Astrocyte of the hippocampus (primary cell): ENCODE measurements around the gene LRRC75A.

ENCODE experiments used
- DNase-seq: peaks from one replicate; pipeline ENCODE4 v3.0.0; 2011; ENCODE audit warnings: low read depth, low spot score

LRRC75A gene

DNA sequence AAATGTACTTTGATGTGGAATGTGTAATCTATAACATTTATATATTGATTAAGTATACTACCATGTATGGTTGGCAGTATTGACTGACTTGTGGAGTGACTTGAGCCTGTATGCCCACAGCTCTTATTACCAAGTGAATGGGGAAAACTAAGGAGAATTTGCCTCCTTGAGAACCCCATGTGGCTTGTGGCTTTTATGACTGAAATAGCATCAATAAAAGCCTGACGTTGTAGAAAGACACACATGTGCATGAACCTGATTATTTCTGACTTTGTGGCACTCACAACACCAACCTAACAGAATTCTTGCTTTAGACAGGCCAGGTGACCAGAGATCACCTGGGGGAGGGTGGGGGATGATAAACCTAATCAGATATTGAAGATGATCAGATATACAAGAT is 2.1 kb upstream of the LRRC75A start:
- no peak for DNase-seq

DNA sequence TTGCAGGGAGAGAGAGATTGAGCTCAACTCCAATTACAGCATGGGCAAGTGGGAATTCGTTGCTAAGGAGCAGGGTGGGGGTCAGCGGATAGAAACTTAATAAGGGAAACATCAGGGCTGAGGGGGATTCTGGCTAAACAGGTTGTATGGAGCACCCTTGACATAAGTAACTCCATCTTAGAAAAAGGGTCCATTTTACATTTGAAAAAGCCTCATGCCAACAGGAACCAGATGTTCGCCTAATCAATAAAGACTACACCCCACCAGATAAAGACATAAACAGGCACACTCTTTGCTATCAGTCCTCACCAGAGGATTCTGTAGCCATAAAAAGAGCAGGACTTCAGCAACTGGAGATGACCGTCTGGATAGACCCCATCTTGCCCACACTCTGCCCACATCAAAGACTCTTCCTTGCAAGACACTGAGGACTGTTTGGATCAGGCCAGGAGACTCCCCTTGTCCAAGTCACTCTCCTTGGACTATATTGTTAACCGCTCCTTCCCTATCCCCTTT is 1.6 kb upstream of the LRRC75A start:
- DNase-seq = no peak

DNA sequence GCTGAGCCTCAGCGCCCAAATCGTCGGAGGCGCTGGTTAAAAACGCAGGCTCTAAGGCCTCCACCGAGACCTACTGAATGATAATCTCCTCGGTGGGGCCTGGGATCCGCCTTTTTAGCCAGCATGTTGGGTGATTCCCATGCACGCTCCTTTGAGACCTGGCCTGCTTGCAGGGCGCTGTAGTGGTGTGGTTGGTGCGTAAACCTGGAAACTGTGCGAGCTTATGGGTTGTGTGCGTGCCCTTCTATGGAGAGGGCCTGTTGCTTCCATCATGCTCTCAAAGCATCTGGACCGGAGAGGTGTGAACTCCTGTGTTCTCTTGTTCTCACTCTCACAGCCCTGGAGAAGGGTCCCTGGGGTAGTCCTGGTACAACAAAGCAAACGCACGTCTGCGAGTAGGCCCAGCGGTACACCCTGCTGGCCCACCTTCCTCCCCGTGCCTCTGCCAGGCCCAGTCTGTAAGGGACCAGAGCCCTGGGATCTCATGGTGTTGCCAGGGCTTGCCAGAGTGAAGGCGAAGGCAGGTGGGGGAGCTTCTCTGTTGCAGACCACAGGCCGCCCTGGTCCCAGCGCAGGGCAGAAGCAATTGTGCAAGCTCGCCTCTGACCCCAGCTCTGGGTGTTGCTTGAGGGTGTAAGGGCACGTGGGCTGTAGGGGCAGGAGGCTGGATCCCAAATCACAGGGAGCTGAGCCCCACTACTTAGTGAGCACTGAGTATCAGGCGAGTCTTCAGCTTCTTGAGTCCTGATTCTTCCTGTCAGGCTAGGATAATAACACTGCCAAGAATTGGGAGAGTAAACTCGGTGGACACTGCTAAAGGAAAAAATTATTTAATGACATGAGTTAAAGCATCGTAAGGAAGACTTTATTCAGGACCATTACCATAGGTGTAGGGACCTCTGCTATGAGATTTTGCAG is 879 bp upstream of the LRRC75A start:
- DNase-seq = no peak

DNA sequence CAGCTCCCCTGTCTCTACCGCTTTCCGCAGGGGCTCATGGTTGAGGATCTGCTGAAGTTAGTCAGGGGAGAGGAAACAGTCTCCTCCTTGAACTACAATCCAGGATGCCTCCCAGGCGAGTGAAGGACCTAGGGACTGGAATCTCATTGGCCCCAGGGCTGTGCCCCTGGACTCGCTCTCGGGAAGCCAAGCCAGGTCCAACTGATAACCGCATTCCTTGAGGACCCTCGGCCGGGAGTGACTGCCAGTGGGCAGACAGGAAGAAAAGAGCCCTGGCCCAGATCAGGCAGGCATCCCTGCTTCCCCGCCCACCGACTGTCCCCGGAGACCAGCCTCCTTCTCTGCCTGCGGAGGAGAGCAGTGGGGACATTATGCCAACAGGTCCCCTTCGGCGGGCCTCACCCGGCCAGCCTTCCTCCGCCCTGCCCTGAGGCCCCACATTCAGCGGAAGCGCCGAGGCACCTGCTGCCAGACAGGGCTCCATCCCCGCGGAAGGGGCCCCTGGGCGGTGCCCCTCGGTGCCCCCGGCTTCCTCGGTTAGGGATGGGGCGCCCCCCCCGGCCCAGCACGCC is 776 bp downstream of the LRRC75A start:
- DNase-seq = no peak

DNA sequence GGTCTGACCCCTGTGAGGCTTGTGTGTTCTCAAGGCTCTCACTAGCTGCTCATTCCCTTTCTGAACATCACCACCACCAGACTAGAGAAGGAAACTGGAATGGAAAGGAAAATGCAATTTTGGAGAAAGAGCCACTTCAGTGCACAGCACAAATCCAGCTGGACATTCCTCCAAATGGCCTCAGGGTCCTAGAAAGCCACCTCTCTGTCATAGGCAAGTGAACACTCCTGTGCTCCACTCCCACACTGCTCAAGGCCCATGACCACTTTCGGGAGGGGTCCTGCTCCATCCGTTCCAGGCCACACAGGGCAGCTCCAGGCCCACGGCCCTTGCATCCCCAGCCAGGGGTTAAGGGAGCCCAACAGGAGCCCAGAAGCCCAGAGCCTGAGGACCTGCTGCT is 2.6 kb downstream of the LRRC75A start:
- no peak for DNase-seq

DNA sequence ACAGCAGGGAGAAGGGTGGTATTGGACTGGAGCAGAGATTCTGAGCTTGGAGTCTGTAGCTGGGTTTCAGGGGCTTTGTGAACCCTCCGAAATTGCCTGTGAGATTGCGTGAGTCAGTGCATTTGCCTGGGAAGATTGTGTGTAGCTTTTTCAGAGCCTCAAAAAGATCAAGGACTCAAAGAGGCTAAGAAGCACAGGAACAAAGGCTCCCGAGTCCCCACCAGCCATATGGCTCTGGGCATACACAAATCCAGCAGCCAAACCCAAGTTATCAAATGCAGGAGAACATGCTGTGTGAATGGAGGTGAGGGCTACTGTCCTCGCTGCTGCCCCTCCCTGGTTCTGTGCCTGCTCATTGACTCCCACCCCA is 3.0 kb downstream of the LRRC75A start:
- DNase-seq = no peak

DNA sequence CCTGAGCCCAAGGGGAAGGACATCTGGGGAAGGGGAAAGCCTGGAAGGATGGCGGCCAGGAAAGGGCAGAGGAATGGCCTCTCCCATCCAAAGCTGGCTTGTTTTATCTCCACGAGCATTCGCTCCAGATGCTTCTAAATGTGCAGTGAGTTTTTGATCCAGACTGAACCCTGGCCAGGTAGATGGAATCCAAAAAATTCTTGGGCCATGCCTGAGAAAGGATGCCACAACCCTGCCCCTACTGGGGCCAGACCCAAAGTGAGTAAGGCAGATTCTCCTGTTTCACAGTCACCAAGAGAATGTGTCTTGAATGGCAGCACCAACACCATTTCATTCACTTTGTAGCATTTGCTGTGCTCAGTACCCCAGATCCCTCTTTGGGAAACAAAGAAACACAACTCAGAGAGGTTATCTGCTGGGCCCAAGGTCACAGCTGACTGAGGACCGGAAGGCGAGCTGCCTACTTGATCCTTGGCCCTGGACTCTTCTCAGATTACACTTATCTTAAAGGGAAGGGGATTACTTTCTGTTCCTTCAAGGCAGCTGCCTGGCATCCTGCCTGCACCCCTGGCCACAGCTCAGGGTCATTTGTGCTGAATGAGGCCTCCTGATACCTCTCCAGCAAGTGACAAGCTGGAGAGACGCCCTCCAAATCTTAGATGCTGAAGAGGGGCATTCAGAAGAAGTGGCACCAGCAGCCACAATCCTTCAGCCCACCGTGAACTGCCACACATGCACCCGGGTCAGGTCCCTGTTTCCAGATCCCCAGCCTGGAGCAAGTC is 3.6 kb downstream of the LRRC75A start:
- no peak for DNase-seq

DNA sequence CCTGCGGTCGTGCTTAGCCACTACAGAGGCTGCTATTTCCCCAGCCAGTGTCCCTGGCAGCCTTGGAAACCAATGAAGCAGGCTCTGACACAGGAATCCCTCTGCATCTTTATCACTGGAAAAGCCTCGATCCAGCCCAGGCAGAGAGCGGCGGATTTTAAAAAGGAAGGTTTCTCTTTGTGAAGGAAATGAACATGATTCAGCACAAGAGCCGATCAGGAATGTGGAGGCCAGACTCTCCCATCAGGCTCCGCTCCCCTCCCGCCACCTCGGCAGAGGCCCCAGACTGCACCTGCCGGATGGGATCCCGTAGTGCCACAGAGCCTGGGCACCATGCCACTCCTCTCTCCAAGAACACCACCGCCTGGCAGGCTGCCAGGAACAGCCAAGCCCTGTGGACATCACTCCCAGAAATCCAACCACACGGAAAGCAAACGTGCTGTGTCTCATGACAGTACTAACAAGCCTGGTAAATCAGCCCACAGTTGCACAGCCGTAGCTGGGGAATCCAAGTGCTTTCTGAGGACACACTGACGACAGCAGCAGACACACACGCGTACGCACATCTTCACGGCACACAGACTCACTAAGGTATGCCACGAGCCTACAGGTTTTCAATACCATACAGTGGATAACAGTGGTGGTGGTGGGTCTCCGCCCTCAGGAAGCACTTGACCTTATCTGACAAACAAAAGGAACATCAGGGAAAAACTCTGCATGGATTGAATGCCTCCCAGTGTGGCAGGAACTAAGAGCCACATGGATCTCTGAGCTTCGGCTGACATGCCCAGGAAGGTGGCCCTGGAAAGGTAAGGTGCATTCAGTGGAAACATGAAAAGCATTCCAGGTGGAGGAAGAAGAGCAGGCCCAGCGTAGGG is 5.4 kb downstream of the LRRC75A start:
- peak; percentile 93 for DNase-seq

DNA sequence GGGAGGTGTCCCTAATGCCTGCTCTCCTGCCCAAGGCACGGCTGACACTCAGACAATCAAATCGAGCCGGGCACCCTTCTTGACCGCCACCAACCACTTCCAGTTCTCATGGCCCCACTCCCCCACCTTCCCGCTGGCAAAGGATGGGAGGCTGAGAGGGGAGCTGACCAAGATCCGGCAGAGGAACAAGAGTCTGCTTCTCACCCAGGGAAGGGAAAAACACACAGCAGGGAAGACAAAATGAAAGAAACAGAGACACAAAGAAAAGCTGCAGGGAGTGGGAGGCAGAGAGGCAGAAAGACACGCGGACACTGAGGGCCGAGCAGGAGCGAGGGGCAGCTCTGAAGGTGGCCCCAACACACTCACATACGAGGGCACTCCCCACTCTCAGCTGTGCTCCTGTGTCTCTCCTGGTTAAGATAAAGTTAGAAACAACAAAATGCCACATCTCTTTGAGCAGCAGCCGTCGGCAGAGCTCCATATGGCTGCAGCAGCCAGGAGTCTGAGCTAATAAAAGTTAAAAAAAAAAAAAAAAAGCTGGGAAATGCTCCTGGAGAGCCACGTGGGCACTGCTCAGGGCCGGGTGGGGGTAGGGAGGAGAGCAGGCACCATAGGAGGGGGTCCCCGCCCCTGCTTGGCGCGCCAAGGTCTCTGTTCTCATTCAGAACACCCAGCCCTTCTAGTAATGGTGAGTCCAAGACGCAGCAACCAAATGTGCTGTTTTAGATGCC is 7.4 kb downstream of the LRRC75A start:
- no peak for DNase-seq

DNA sequence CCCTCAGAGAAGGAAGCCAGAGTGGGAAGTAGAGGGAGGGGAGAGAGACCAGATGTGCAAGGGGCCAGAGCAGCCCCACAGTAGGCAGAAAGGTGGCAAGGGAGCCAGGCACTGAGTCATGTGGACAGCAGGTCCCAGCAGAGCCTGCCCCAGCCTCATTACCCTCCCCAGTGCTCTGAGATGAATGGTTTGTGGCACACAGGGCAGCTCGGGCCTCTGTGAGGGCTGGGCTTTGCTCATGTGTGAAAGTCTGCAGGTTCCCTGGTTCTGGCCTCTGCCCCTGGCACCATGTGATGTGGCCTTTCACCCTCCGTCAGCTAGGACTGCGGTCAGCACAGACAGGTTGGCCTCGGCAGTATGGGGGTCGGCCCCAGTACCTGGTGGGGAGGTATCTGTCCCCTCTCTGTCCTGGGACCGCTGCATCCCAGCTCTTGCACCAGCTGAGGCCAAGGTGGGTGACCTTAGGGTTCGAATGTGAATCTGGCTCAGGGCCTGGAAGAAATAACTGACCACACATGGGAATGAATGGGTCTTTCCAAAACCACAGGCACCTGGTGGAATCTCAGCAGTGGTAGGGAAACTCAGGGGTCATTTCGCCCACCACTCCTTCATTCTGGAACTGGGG is 8.9 kb downstream of the LRRC75A start:
- no peak for DNase-seq

DNA sequence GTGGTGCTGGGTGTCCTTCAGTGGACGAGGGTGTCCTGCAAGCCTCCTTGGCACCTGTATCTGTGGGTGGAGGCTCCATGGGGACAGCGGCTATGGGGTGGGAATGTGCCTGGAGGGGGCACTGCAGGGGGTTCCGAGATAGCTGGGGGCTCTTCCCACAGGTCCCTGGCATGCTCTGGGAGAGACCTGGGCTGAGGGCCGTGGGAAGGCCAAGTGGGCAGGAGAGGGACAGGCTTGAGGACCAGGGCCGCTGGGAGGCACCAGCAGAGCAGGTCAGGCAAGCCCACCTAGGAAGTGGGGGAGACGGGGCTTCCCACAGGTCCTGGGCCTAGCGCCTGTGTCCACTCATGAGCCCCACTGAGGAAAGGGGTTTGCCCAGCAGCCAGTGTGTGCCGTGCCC is 9.7 kb downstream of the LRRC75A start:
- DNase-seq = no peak

DNA sequence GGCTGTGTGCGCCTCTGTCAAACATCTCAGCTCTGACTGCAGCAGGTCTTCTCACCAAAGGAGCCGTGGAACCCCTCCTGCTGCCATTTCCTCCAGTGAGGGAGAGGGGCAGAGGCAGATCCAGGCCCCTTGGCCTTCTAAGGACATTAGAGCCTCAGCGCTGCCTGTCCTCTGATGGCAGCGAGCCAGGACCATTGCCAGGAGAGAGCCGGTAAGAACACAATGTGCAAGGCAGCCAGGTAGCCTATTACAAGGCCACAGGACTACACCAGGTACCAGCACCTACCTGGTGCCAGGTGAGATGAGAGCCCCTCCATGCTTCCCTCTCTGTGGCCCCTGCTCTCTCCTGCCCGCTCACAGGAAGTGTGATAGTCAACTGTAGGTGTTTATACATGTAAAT is 11.0 kb downstream of the LRRC75A start:
- no peak for DNase-seq

DNA sequence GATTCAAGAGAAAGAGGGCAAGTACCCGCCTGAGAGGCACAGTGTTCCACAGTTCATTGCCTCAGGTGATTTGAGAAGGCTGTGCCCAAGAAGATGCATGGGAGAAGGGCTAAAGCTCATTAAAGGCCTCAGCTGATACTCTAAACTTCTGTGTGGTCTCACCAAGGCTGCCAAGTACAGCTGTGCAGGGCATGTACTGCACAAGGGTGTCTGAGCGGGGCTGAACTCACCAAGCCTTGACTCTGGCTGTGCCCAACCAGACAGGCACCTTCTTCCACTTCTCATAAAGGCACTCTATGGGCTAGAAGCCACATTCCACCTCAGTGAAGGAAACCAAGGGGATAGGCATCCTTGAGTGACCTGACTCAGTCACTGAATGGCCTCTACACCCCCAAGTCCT is 12.7 kb downstream of the LRRC75A start:
- DNase-seq = no peak

DNA sequence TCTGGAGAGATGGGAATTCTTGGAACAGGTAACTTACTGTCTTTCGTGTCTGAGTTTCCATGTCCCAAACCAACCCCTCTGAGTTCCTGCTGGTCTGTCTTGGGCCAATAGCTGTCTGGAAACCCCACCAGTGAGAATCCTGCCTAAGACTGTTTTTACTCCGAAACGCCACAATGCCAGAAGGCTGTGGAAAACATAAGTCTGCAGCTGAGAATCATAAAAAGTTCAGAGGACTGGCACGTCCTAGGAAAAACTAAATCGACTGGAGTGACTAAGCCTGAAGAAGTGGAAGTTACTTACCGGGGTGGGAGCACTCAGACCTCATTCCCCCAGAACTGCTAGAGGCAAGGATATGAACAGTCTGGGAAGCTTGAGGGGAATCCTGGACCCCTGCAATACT is 13.3 kb downstream of the LRRC75A start:
- DNase-seq = no peak

DNA sequence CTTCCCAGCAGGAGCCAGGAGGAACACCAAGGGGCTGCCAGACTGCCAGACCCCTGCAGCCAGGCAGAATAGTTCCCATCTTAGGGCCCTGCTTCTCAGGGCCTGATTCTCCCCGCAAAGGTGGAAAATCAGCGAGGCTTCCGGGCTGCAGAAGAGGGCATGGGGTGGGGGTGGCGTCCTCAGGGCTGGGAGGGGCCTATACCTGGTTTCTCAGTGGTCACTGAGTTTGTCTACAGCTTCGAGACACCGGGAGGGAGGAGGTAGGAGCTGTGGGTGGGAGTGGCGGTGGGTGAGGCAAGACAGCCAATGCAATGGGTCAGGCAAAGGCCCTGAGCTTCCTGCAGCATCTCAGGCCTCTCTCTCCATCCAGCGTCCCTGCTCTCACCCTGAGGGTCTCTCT is 14.3 kb downstream of the LRRC75A start:
- no peak for DNase-seq

DNA sequence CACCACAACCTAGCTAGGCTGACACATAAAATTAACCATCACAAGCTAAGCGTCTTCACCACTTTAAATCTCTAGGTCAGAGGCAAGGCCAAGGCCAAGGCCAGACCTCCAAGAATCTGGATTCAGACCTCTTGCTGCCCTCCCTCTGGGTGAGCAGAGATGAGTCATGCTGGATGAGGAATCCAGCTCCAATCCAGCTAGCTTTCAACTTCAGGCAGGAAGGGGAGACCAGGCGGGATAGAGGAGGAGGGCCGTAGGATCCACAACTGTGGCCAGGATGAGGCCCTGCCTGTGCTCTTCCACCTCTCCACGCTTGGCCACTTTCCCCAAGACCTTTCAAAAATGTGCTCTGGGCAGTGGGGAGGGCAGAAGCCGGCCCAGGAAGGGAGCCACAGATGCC is 14.7 kb downstream of the LRRC75A start:
- DNase-seq = peak; percentile 90

DNA sequence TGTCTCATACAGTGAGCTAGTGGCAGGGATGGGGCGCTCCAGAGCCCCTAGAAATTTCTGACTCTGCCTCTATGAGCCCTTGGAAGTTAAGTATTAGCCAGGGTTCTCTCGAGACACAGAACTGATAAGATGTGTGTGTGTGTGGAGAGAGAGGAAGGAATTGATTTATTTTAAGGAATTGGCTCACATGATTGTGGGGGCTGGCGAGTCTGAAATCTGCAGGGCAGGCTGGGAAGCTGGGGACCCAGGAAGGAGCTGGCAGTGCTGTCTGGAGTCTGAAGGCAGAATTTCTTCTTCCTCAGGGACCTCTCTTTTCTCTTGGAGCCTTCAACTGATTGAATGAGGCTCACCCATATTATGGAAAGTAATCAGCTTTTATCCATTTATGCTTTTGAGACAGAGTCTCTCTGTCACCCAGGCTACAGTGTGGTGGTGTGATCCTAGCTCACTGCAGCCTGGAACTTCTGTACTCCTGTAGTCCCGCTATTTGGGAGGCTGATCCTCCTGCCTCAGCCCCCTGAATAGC is 16.8 kb downstream of the LRRC75A start:
- DNase-seq = no peak

DNA sequence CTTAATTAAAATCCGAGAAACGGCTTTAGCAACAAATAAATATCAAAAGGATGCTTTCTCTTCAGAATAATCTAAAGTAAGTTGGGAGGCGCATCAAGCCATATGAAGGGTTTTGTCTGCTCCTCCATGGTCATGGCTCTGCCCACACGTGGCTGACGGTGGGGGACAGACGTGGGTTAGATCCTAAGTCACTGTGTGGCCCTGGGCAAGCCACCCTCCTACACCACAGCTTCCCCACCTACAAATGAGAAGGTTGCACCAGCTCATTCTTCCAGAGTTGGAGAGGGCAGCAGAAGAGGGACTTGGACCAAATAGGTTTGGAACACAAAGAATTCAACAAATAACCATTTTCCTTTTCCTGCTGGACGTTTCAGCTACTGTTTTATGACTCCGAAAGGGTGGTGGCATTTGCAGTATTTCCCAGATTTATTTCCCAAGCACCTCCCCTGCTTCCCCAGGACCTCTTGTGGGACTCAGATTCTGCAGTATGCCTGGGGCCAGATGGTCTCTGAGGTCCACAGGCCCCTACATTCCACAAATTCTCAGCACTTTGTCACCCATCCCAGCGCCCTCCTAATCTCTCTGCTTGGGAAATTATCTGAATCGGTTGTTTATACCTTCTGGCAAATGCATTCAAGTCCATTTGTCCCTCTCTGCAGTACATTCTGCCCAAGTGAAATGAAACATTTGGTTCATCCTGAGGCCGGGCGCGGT is 17.8 kb downstream of the LRRC75A start:
- peak; percentile 34 for DNase-seq
